H9 (cell line): Measurements from ENCODE around the gene STK32B. TPM values are rescaled to one million over a fixed set of nuclear protein-coding genes. Genes with fewer than 3 reads are reported as not detected.

ENCODE experiments used
- DNase-seq: peaks from one replicate; pipeline ENCODE4 v3.0.0-alpha.2; 2017
- H2AFZ ChIP-seq: one replicate; pipeline ENCODE4 v1.6.1; 2013; ENCODE audit warnings: mild to moderate bottlenecking, low read length, control low read depth, moderate library complexity
- H2AK5ac ChIP-seq: 2 replicates; pipeline ENCODE4 v1.6.1; 2013; ENCODE audit warnings: low read length, control low read depth, mixed read lengths; ENCODE audit not compliant: insufficient read length
- H2BK120ac ChIP-seq: one replicate; pipeline ENCODE4 v1.6.1; 2013; ENCODE audit warnings: low read depth, mild to moderate bottlenecking, low read length, control low read depth, inconsistent platforms; ENCODE audit not compliant: poor library complexity, severe bottlenecking
- H2BK12ac ChIP-seq: 2 replicates; pipeline ENCODE4 v1.6.1; 2013; ENCODE audit warnings: low read length, control low read depth, mixed read lengths, low read depth; ENCODE audit not compliant: insufficient read length
- H2BK15ac ChIP-seq: 2 replicates; pipeline ENCODE4 v1.6.1; 2013; ENCODE audit warnings: low read depth, low read length, control low read depth
- H2BK20ac ChIP-seq: one replicate; pipeline ENCODE4 v1.6.1; 2013; ENCODE audit warnings: low read depth, mild to moderate bottlenecking, low read length, control low read depth, inconsistent platforms; ENCODE audit not compliant: poor library complexity, severe bottlenecking
- H2BK5ac ChIP-seq: 2 replicates; pipeline ENCODE4 v1.6.1; 2013; ENCODE audit warnings: low read length, control low read depth, mixed read lengths; ENCODE audit not compliant: insufficient read length
- H3K14ac ChIP-seq: 2 replicates; pipeline ENCODE4 v1.6.1; 2013; ENCODE audit warnings: low read length, control low read depth; ENCODE audit not compliant: insufficient read depth
- H3K18ac ChIP-seq: 2 replicates; pipeline ENCODE4 v1.6.1; 2013; ENCODE audit warnings: low read depth, mild to moderate bottlenecking, mixed read lengths, low read length, control low read depth; ENCODE audit not compliant: insufficient read length
- H3K23ac ChIP-seq: 2 replicates; pipeline ENCODE4 v1.6.1; 2013; ENCODE audit warnings: low read length, control low read depth, mixed read lengths, low read depth; ENCODE audit not compliant: insufficient read length
- H3K23me2 ChIP-seq: 2 replicates; pipeline ENCODE4 v1.6.1; 2013; ENCODE audit warnings: low read depth, mild to moderate bottlenecking, mixed read lengths, low read length, control low read depth; ENCODE audit not compliant: insufficient read length, poor library complexity, severe bottlenecking
- H3K27ac ChIP-seq: 2 replicates; pipeline ENCODE4 v1.5.1; 2013; ENCODE audit warnings: low read length, control low read depth, mixed read lengths, low read depth; ENCODE audit not compliant: insufficient read length
- H3K27me3 ChIP-seq: 2 replicates; pipeline ENCODE4 v1.6.1; 2013; ENCODE audit warnings: low read length, control low read depth, inconsistent platforms; ENCODE audit not compliant: insufficient read depth
- H3K4ac ChIP-seq: 2 replicates; pipeline ENCODE4 v1.6.1; 2013; ENCODE audit warnings: low read depth, mild to moderate bottlenecking, control low read depth, inconsistent platforms, low read length, moderate library complexity
- H3K4me1 ChIP-seq: 2 replicates; pipeline ENCODE4 v1.6.1; 2013; ENCODE audit warnings: low read length, control low read depth, inconsistent platforms; ENCODE audit not compliant: insufficient read depth
- H3K4me2 ChIP-seq: 2 replicates; pipeline ENCODE4 v1.6.1; 2013; ENCODE audit warnings: low read length, control low read depth, mixed read lengths; ENCODE audit not compliant: insufficient read length, insufficient read depth
- H3K56ac ChIP-seq: 2 replicates; pipeline ENCODE4 v1.6.1; 2013; ENCODE audit warnings: low read depth, mild to moderate bottlenecking, mixed read lengths, low read length, control low read depth; ENCODE audit not compliant: insufficient read length
- H3K79me1 ChIP-seq: 2 replicates; pipeline ENCODE4 v1.6.1; 2013; ENCODE audit warnings: low read depth, mild to moderate bottlenecking, moderate library complexity, low read length, control low read depth, inconsistent platforms; ENCODE audit not compliant: insufficient read depth, poor library complexity, severe bottlenecking
- H3K79me2 ChIP-seq: 2 replicates; pipeline ENCODE4 v1.6.1; 2013; ENCODE audit warnings: low read length, control low read depth, inconsistent platforms; ENCODE audit not compliant: insufficient read depth
- H3K9ac ChIP-seq: 2 replicates; pipeline ENCODE4 v1.6.1; 2013; ENCODE audit warnings: low read length, control low read depth, mixed read lengths; ENCODE audit not compliant: insufficient read length; ENCODE audit errors: extremely low read depth
- H3K9me3 ChIP-seq: one replicate; pipeline ENCODE4 v1.6.1; 2013; ENCODE audit warnings: low read depth, low read length, inconsistent platforms; ENCODE audit not compliant: control insufficient read depth
- H3T11ph ChIP-seq: one replicate; pipeline ENCODE4 v1.6.1; 2013; ENCODE audit warnings: mild to moderate bottlenecking, low read length, control low read depth, inconsistent platforms
- H4K20me1 ChIP-seq: one replicate; pipeline ENCODE4 v1.6.1; 2013; ENCODE audit not compliant: control insufficient read depth, insufficient read length, insufficient read depth
- H4K5ac ChIP-seq: 2 replicates; pipeline ENCODE4 v1.6.1; 2013; ENCODE audit warnings: low read depth, mild to moderate bottlenecking, mixed read lengths, low read length, control low read depth; ENCODE audit not compliant: insufficient read length
- H4K8ac ChIP-seq: replicated peaks from 2 replicates; pipeline ENCODE4 v1.6.1; 2013; ENCODE audit warnings: low read length, control low read depth, mixed read lengths, low read depth; ENCODE audit not compliant: insufficient read length
- H4K91ac ChIP-seq: 2 replicates; pipeline ENCODE4 v1.6.1; 2013; ENCODE audit warnings: low read depth, mild to moderate bottlenecking, moderate library complexity, mixed read lengths, low read length, control low read depth; ENCODE audit not compliant: insufficient read length
- H3K27ac Mint-ChIP-seq, 3 experiments: 2 replicates in 2 of 3; 3 replicates in 1 of 3; pipeline ENCODE4 v1.8.0; 2020 to 2021; ENCODE audit warnings: mixed read lengths in 3 of 3, mild to moderate bottlenecking in 1 of 3, moderate library complexity in 1 of 3
- H3K27me3 Mint-ChIP-seq: 2 replicates; pipeline ENCODE4 v1.8.0; 2021; ENCODE audit warnings: low read depth, mild to moderate bottlenecking, moderate library complexity, mixed read lengths
- H3K36me3 Mint-ChIP-seq, 3 experiments: 2 replicates in 2 of 3; 3 replicates in 1 of 3; pipeline ENCODE4 v1.8.0; 2020 to 2021; ENCODE audit warnings: low read depth in 3 of 3, mixed read lengths in 3 of 3; ENCODE audit not compliant: insufficient read depth in 1 of 3
- H3K4me1 Mint-ChIP-seq, 2 experiments: 2 replicates each; pipeline ENCODE4 v1.8.0; 2020; ENCODE audit warnings: mixed read lengths in 2 of 2
- H3K4me3 Mint-ChIP-seq, 2 experiments: 2 replicates in 1 of 2; 3 replicates in 1 of 2; pipeline ENCODE4 v1.8.0; 2020 to 2021; ENCODE audit warnings: mild to moderate bottlenecking in 2 of 2, mixed read lengths in 2 of 2, moderate library complexity in 1 of 2
- H3K9me3 Mint-ChIP-seq, 2 experiments: 2 replicates in 1 of 2; 3 replicates in 1 of 2; pipeline ENCODE4 v1.8.0; 2020; ENCODE audit warnings: mild to moderate bottlenecking in 2 of 2, mixed read lengths in 2 of 2, moderate library complexity in 1 of 2
- WGBS: extraction: QIAGEN DNeasy Blood & Tissue Kit; methylation state at CpG from one replicate; pipeline ENCODE4 v1.1.7; 2013; ENCODE audit warnings: missing lambda C conversion rate, low lambda C conversion rate, mixed read lengths; ENCODE audit not compliant: insufficient read length; ENCODE audit errors: extremely low coverage; 5-methylcytosine and 5-hydroxymethylcytosine counted together
- total RNA-seq: library from RNA; stranded (reverse); gene quantifications from 2 replicates; pipeline ENCODE4 v1.2.1, GENCODE V29; 2021
- TF ChIP-seq, protein P1 (sequence below): fragments of 200-600 bp; sonication (generic); conservative IDR thresholded peaks from 3 replicates; pipeline ENCODE4 v1.8.0; 2021; ENCODE audit warnings: antibody characterized with exemption, mild to moderate bottlenecking

STK32B gene
- total RNA-seq, 1 experiment from 2014 or later, result 1.0 TPM

- no peaks in the 10 kb centered on the region for H3K36me3 Mint-ChIP-seq
- no peak overlapping the region for H3K4me3 Mint-ChIP-seq
- H3K27ac Mint-ChIP-seq, result no peak overlapping the region
- no peaks in the 10 kb centered on the region for H3K9me3 ChIP-seq
- H3K27me3 Mint-ChIP-seq, result peaks cover 14% of the 10 kb centered on the region
- H2BK15ac ChIP-seq, result no peak overlapping the region
- no peak overlapping the region for H3K4ac ChIP-seq
- H2AK5ac ChIP-seq, result no peak overlapping the region
- H2BK5ac ChIP-seq, result no peak overlapping the region
- H2AFZ ChIP-seq, result no peak overlapping the region
- H3K4me1 ChIP-seq, result no peaks in the 10 kb centered on the region
- no peak overlapping the region for H4K91ac ChIP-seq
- DNase-seq, result no peak
- no peak overlapping the region for H3K14ac ChIP-seq
- no peak overlapping the region for H2BK12ac ChIP-seq
- no peak overlapping the region for H4K5ac ChIP-seq
- TF ChIP-seq, protein P1, sequence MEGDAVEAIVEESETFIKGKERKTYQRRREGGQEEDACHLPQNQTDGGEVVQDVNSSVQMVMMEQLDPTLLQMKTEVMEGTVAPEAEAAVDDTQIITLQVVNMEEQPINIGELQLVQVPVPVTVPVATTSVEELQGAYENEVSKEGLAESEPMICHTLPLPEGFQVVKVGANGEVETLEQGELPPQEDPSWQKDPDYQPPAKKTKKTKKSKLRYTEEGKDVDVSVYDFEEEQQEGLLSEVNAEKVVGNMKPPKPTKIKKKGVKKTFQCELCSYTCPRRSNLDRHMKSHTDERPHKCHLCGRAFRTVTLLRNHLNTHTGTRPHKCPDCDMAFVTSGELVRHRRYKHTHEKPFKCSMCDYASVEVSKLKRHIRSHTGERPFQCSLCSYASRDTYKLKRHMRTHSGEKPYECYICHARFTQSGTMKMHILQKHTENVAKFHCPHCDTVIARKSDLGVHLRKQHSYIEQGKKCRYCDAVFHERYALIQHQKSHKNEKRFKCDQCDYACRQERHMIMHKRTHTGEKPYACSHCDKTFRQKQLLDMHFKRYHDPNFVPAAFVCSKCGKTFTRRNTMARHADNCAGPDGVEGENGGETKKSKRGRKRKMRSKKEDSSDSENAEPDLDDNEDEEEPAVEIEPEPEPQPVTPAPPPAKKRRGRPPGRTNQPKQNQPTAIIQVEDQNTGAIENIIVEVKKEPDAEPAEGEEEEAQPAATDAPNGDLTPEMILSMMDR, result no peak
- H3K23me2 ChIP-seq, result no peaks in the 10 kb centered on the region
- no peak overlapping the region for H3K56ac ChIP-seq
- H4K8ac ChIP-seq, result no peak overlapping the region
- H2BK20ac ChIP-seq, result no peak overlapping the region
- WGBS, result no CpG with 5 or more reads among the region's 8 CpGs
- H3K23ac ChIP-seq, result no peak overlapping the region
- no peaks in the 10 kb centered on the region for H3K27me3 ChIP-seq
- H3K4me2 ChIP-seq, result no peak overlapping the region
- no peaks in the 10 kb centered on the region for H3K79me1 ChIP-seq
- peaks cover 5 to 7% of the 10 kb centered on the region in 2 experiments; a peak in 3 of 4 replicates for H3K4me1 Mint-ChIP-seq
- no peaks in the 10 kb centered on the region for H3K9me3 Mint-ChIP-seq
- no peak overlapping the region for H2BK120ac ChIP-seq
- H3T11ph ChIP-seq, result no peak overlapping the region
- no peak overlapping the region for H3K9ac ChIP-seq
- no peaks in the 10 kb centered on the region for H3K79me2 ChIP-seq
- no peaks in the 10 kb centered on the region for H4K20me1 ChIP-seq
- H3K18ac ChIP-seq, result no peak overlapping the region
- H3K27ac ChIP-seq, result no peak overlapping the region
Measured at GRCh38 chr4:5034206-5034605, 17.1 kb upstream of the STK32B start.
